ENCODE measurements around the gene TK2.

TK2 gene

DNA sequence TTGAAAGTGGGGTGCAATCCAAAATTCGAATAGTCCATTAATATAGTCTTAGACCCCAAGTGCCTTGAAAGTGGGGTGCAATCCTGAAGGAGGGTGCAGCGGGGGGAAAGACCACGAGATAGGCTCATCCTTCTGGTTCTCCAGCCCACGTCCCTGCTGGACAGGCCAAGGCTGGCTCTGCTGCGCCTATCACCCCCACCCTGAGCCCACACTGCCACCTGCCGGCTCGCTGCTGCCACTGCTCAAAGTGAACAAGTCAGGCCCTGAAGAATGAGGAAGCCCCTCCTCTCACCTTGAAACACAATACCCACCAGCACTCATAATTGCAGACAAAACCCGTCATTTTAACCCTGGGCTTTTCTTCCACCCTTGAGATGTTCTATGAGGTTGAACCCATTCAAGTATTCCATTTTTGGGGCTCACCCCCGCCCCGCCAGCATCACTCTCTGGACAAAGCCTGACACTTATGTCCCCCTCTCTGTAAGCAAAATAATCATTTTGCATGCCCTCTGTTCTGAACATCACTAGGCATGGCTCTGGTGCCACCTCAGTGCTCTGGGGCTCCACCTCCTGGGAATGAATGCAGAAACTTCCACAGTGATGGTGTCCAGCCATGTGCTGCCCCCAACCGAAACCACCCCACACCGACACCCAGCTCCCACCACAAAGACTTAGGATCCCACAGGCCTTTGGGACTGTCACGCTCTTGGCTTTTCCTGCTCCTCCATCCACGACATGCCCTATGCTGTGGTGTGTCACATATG lies 66.1 kb downstream of the TK2 start:
- DNase-seq (ENCODE audit: low read depth), result peak; percentile 53

DNA sequence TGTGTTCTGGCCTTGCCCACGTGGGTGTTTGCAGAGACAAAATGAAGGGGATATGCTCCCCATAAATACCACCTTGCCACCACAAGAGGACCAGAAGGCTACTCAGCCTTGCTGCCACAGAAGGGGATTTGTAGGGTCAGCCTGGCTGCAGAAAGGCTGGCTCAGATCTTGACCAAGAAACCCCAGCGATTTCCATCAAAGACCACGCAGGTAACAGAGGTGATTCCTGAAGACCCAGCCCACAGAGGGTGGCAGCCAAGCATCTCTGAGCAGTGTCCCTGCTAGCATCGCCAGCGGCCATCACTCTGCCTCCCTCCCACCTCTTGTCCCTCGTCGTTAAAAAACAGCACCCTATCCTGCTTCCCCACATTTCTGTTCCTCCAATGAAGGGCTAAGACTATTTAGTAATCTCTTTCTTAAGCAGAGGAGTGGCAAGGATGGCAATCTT lies 68.0 kb downstream of the TK2 start:
- DNase-seq (ENCODE audit: low read depth), result no peak

DNA sequence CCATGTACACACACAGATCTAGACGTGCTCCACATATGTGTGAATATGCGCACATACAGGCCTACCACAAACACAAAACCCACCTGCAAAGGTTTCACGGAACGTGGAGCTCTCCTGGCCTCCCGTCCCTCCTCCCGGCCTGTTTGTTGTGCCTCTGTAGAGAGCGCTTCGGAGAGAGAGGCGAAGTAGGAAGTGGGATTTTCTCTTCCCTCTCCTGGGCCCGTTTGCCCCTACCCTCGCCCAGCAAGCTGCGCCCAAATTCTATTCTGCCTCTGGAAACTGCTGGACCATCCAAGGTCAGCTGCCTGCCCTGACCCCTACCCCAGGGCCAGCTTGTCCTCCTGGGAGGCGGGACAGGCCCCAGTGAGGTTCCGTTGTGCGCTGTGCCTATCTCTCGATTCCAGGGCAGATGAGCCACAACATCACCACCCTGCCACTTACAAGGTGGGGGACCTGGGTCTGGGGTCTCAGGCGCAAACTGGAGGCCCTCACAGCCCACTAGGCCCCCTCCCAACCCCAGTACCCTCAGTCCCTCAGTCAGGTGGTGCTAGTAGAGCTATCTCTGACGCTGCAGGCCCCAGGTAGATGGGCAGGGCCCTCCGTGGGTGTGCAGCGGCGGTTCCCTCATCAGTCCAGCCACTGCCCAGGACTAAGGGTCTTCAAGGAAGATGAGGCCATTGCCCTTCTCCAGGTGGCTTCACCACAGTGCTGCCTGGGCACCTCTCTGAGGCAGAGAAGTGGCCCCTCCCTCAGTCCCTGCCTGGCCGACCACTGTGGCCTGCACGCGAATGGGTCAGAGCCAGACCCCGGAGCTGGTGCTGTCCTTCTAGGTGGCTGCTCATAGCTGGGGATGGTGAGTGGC lies 68.6 kb downstream of the TK2 start:
- no peak for DNase-seq (ENCODE audit: low read depth)

DNA sequence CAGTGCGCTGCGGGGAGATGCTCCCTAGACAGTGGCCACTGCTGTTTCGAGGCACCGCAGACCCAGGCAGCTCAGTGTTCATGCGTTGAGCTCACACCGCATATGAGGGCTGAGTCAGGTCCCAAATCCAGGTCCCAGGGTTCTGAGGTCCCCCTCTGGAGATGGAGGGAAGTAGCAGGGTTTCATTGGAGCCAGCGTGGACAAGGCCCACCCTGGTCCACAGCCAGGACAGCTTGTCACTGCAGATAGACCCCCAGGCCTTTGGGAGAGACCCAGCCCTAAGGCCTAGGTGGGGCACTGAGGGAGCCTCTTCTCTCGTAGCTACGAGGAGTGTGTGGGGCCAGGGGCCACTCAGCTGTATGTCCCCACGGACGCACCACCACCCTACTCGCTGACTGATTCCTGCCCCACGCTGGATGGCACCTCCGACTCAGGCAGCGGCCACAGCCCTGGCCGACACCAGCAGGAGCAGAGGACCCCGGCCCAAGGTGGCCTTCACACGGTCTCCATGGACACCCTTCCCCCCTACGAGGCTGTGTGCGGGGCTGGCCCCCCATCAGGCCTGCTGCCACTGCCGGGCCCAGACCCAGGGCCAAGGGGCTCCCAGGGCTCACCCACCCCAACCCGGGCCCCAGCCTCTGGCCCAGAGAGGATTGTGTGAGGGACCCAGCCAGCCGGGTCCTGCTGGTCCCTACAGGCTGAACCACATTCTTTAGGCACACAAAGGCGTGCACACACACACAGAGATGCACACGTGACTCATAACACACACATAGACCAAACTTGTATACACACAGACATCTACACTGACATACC lies 69.4 kb downstream of the TK2 start:
- no peak for DNase-seq (ENCODE audit: low read depth)

DNA sequence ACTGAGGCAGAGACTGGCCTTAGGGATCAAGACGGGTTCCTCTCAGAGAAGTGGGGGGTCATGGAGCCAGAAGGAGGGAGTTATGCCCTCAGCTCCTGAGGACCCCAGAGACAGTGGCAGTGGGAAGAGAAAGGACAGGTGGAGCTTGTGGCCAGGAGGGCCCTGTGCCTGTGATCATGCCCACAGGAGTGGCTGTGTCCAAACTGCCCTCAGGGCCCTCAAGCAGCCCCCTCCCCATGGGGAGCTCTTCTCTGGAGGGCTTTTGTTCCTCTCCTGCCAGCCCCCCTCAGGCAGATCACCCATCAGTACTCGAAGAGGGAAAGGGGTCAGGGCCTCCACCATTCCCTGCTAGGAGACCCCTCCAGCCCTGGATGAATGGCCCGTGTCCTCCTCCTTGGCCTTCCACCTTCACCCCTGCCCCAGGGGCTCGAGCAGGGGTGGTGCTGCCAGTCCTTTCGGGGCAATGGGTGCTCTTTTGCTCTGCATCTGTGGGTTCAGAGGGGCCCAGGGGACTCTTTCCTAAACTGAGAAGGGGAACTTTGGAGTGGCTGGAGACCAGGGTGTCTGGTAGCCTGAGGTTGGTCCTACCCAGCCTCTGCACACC lies 70.2 kb downstream of the TK2 start:
- no peak for DNase-seq (ENCODE audit: low read depth)

DNA sequence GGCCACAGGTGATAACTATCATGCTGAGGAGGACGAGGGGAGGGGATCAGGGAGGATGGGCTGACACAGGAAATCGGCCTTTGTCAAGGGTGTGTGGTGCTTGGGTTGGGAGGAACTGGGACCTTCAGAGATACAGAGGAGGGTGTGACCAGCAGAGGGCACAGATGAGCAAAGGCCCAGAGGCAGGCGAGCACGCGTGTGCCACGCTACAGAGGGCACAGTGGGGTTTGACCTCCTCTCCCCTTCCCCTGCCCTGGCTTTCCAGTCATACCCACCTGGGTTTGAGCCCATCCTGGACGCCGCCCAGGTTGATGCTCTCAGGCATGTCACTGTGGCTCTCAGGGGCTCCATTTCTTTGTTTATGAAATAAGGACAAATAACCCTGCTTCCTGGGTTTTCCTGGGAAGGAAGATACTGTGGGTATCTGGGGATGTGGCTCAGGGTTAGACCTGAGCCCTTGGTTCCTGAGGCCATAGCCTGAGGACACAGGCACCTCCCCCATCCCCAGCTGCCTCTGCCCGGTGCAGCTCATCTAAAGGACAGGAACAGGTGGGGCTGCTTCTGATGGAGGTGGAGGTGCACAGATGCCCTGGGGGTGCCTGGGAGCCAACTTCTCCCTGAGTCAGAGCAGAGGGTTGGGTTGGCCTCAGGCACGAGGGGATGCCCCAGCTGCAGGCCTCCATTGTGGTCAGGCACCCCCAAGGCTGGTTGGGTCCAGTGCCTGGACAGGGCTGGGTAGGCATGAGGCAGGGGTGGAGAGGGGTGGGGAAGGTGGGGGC lies 71.0 kb downstream of the TK2 start:
- peak; percentile 48 for DNase-seq (ENCODE audit: low read depth)

DNA sequence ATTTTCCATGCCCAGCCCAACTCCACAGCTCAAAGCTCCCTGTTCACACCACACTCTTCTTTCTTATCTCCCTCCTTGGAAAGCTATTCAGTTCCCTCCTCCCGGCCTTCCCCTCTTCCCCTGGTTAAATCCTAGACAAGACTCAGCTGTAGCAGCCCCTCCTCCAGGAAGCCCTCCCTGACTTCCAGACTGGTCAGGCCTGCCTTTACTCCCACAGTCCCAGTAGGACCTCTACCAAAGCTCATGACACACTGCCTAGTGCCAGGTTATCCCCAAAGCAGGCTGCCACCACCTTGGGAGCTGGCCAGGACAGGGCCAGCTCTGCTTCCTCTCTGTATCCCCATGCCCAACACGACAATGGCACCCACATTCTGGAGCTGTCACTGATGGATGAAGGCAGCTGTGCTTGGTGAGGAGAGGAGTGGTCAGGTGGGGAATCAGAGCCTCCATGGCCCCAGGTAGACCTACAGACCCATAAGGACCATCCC lies 72.8 kb downstream of the TK2 start:
- DNase-seq (ENCODE audit: low read depth), result peak; percentile 20

DNA sequence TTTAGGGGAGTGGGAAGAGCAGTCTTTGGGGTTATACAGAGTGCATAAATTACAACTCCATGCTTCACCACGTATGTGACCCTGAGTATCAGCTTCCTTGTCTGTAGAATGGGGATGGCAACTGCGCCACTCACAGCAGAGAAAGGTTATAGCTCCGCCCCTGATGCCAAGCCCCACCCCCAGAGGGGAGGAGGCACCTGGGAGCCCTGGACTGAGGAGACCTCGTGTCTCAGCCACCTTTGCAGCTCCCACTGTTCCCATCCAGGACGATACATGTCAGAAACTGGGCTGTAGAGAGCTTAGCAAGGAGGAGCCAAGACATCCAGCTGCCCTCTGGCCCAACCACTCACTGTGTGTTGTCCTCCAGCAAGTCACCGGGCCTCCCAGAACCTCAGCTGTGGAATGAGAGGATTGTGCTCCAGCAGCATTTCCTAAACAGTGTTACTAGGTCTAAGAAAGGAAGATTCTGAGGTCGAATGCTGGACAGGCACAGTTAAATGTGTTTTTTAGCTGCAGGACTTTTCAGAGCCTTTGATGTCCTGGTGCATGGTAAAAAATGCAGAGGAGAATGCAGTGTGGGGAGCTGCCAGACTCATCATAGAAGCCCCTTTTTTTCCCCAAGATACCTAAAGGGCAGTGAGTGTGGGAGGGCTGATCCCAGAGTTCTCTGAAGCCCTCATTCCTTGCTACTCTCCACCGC lies 73.4 kb downstream of the TK2 start:
- peak; percentile 5 for DNase-seq (ENCODE audit: low read depth)

DNA sequence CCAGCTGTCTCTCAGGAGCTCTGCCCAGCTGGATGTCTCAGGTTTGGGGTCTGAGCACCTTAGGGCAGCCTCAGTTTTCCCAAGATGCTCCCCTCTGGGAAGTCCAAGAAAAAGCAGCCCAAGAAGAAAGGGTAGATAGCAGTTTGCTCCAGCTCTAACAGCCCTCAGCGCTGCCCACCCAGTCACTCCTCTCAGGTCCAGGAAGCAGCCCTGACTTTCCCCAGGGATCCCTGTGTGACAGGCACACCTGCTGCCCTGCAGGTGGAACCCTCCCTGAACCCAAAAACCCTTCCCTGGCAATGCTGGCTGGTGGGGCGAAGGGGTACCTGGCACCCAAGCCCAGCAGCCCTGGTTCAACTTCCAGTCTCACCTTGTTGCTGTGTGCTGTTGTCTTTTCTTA lies 74.7 kb downstream of the TK2 start:
- DNase-seq (ENCODE audit: low read depth), result no peak

DNA sequence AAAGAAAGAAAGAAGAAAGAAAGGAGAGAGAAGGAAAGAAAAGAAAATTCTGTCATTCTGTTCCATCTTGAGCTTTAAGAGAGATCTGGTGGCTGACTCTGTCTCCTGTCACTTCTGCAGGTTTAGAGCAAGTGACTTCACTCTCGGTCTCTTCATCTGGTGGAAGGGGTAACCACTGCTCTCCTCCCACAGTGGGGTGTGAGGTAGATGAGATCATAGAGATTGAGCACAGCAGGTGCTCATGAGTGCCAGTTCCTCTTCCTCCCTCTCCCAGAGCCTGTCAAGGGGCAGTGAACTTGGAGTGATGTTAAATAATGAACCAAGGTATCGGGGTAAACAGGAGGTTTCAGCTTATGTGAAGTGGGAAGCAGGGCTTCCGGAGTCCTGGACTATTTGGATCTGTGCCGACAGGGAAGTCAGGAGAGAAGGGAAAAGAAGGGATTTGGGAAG lies 75.1 kb downstream of the TK2 start:
- DNase-seq (ENCODE audit: low read depth), result no peak

DNA sequence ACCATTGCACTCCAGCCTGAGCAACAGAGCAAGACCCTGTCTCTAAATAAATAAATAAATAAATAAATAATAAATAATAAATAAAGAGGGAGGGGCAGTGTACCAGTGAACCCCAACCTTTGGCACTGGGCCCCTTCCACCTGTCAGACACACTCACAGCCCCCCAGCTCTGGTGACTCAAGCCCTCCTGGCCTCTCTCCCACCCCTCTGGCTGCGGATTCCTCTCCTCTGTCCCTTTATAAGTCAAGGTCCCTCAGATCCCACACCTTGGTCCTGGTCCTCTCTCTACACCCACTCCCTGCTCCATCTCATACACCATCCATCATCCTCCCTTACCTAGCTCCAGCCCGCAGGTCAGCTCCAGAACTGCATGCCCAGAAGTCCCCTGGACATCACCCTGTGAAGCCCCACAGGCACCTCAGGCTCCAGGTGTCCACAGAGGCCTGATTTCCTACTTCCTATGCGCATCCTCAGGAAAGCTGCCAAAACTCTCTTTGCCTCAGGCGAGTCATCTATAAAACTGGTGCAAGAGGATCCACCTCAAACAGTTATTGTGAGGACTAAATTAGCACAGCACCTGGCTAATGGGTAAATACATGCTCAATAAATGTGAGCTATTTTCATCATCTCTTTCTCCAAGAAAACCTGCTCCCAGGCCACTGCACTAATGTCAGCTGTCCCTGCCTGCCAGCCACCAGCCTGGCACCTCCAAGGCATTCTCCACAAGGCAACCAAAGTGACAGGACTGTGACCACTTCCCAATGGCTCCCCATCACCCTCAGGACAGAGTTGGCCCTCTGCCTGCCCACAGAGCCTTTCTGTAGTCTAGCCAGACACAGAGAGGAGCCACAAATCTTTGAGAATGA lies 76.0 kb downstream of the TK2 start:
- DNase-seq (ENCODE audit: low read depth), result peak; percentile 15

DNA sequence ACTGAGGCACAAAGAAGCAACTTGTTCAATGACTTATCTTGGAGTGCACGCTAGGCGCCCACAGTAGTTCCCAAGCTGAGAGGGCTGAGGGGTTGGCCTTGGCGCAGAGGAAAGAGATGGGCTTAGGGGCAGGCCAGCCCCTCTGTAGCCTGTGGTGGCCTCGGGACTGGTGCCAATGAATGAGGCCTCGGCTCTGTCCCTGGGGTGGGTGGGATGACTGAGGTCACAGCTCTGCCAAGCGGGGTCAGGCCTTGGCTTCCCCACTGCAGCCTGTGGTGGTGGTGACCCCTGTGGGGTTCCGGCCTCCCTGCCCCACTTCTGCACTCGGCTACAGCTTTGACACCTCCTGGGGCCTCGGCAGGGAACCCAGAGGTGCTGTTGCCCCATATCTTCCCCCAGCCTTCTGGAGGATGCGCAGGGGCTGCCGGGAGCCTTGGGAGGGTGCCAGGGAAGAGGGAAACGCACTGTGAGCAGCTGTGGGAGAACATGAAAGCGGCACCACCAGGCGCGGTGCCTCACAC lies 76.8 kb downstream of the TK2 start:
- DNase-seq (ENCODE audit: low read depth), result peak; percentile 70

DNA sequence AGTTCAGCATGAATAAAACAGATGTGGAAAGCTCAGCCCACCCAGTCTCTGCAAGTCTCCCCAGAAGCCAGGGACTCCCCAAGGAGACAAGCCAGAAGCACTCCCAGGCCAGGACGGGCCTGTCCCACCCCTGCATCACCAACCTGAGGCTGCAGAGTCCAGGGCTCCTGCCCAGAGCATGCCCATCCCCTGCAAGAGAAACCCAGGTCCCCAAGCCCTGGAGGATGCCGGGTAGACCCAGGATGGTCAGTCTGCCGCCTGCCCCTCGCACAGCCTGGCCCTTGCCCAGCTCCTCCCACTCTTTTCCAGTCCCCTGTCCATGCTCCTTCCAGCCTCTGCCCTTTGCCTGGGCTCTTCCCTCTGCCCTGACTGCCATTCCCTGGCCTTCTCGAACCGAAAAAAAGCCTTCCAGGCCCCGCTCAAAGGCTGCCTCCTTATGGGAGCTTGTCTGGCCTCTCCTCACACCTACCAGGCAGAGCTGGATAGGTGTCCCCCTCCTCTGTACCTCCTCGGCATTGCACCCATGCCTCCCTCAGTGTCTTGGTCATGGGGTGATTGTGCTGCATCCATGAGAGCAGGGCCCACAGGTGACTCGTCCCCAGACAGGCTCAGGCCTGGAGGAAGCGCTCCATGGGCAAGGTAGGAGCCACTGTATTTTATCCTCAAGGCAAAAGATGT lies 78.1 kb downstream of the TK2 start:
- no peak for DNase-seq (ENCODE audit: low read depth)

DNA sequence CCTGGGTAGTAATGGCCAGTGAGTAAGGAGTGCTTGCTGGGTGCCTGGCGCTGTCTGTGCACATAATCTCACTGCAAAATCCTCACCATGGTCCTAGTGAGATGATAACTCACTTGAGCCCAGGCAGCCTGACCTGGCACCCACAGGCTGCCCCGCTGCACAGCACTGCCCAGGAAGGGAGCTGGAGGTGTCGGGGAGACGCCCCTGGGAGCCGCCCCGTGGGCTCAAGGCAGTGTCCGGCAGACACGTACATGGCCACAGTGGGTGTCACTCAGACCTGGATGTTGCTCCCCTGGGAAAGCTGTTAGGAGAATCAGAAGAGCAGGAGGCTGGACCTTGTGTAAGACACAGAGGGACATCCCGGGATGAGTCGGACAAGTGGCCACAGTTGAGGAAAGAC lies 78.7 kb downstream of the TK2 start:
- no peak for DNase-seq (ENCODE audit: low read depth)

DNA sequence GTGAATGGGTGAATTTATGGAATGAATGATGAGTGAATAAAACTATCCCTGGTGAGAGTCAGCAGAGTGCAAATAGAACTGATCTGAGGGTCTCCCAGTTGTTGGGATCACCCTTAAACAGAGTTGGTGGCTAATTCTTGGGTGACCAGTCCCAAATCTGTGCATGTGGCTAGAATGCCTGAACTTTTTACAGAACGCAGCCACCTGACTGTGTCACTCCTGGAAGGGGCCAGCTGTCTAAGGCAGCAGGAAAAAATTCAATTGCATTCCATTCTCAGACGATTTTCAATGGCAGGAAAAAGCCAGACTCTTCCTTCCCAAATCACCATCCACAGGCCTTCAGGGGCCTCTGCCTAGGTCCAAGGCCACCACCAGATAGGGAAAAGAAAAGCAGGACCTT lies 79.4 kb downstream of the TK2 start:
- DNase-seq (ENCODE audit: low read depth), result no peak

DNA sequence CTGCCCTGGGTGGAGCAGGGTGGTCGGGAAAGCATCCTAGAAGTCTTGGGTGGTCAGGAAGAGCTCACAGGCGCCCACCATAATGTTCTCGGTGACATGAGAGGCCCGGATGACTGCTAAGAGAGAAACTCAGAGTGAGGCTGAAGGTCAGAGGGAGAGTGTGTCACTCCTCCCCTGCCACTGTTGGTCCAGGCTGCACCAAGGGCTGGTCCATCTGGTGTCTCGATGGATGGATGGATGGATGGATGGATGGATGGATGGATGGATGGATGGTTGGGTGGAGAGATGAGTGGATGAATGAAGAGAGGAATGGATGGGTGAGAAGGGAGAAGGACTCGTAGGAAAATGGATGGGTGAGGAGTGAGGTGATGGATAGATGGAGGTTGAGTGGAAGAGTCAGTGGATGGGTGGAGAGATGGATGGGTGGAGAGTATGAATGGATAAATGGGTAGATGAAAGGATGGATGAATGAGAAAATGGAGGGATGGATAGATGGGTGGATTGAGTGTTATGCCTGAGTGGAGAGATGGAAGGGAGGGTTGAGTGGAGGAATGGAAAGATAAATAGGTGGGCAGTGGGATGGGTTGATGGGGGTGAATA lies 79.9 kb downstream of the TK2 start:
- no peak for DNase-seq (ENCODE audit: low read depth)

DNA sequence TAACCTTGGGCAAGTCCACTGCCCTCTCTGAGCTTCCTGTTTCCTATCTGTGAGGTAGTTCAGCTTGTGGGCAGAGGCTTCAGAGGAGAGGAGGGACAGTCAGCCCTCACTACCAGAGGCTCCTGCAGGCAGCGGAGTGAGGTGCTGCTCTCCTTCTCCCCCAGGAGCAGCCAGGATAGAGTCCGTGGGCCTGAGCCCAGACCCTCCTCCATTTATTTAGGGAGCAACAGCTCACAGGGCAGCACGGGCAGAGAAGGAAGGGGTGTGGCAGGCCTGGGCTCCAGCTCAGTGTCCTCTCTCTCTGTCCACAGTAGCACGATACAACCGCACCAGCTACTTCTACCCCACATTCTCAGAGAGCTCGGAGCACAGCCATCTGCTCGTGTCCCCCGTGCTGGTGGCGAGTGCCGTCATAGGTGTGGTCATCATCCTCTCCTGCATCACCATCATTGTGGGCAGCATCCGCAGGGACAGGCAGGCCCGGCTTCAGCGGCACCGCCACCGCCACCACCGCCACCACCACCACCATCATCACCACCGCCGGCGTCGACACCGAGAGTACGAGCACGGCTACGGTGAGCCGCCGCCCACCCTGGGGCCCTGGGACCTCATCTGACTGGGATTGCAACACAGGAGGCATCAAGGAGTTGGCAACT lies 80.5 kb downstream of the TK2 start:
- DNase-seq (ENCODE audit: low read depth), result no peak

All from amniotic epithelial cell (primary cell).